H1 (cell line): ENCODE results near the gene APP. TPM values are rescaled to one million over a fixed set of nuclear protein-coding genes. Genes with fewer than 3 reads are reported as not detected.
A peak's percentile ranks its signal among the peaks of the same experiment; 100 is the strongest.

Experiments used
- ATF3 ChIP-seq: IDR thresholded peaks from 2 replicates; pipeline ENCODE4 v1.6.1; 2011; ENCODE audit warnings: low read depth, mild to moderate bottlenecking, low read length; ENCODE audit not compliant: insufficient read depth
- BACH1 ChIP-seq: IDR thresholded peaks from 2 replicates; pipeline ENCODE4 v1.6.1; 2012; ENCODE audit warnings: low read length, improper control_type of control experiment
- BRCA1 ChIP-seq: IDR thresholded peaks from 2 replicates; pipeline ENCODE4 v1.6.1; 2012; ENCODE audit warnings: low read depth, low read length, improper control_type of control experiment
- CBX8 ChIP-seq: fragments of 300-800, 300-1000 bp; sonication (generic); IDR thresholded peaks from 2 replicates; pipeline ENCODE4 v1.7.1; 2016; ENCODE audit warnings: low read depth, low read length, borderline replicate concordance
- CEBPB ChIP-seq: IDR thresholded peaks from 2 replicates; pipeline ENCODE4 v1.6.1; 2012; ENCODE audit warnings: low read depth, low read length
- CHD2 ChIP-seq: IDR thresholded peaks from 2 replicates; pipeline ENCODE4 v1.6.1; 2012; ENCODE audit warnings: low read length, improper control_type of control experiment
- CREB1 ChIP-seq: IDR thresholded peaks from 2 replicates; pipeline ENCODE4 v1.6.1; 2012; ENCODE audit warnings: inconsistent platforms
- CTBP2 ChIP-seq: IDR thresholded peaks from 2 replicates; pipeline ENCODE4 v1.7.0; 2011; ENCODE audit warnings: borderline replicate concordance, mild to moderate bottlenecking, moderate library complexity, mixed read lengths, low read length; ENCODE audit not compliant: insufficient read depth, insufficient read length
- E2F6 ChIP-seq: IDR thresholded peaks from 2 replicates; pipeline ENCODE4 v1.6.1; 2012; ENCODE audit warnings: inconsistent platforms
- EGR1 ChIP-seq: IDR thresholded peaks from 2 replicates; pipeline ENCODE4 v1.6.1; 2011; ENCODE audit warnings: low read depth, low read length, borderline replicate concordance
- MAX ChIP-seq: IDR thresholded peaks from 2 replicates; pipeline ENCODE4 v1.6.1; 2012; ENCODE audit warnings: inconsistent platforms
- NRF1 ChIP-seq: IDR thresholded peaks from 2 replicates; pipeline ENCODE4 v1.6.1; 2011; ENCODE audit warnings: mild to moderate bottlenecking, low read depth, low read length, improper control_type of control experiment
- PHF8 ChIP-seq: fragments of 200-600 bp; sonication (generic); conservative IDR thresholded peaks from 2 replicates; pipeline ENCODE4 v1.7.1; 2012; ENCODE audit warnings: low read depth, mild to moderate bottlenecking, inconsistent platforms, low read length, moderate library complexity
- POLR2AphosphoS5 ChIP-seq: IDR thresholded peaks from 2 replicates; pipeline ENCODE4 v1.6.1; 2011; ENCODE audit warnings: low read depth, low read length
- SAP30 ChIP-seq: fragments of 300-600 bp; sonication (generic); IDR thresholded peaks from 2 replicates; pipeline ENCODE4 v1.7.1; 2012; ENCODE audit warnings: low read length, moderate library complexity, mild to moderate bottlenecking, inconsistent platforms; ENCODE audit not compliant: insufficient read depth, insufficient replicate concordance
- SP2 ChIP-seq: IDR thresholded peaks from 2 replicates; pipeline ENCODE4 v1.6.1; 2012; ENCODE audit warnings: mild to moderate bottlenecking, low read length, inconsistent platforms
- SP4 ChIP-seq: IDR thresholded peaks from 2 replicates; pipeline ENCODE4 v1.6.1; 2012; ENCODE audit warnings: low read length, inconsistent platforms
- polyA plus RNA-seq, 7 experiments: library from polyadenylated mRNA; depleted of rRNA in 3 of 7; stranded (reverse) in 5 of 7; unstranded in 2 of 7; fragments of >200 nt in 5 of 7; fragments of 200-250 nt in 2 of 7; gene quantifications; 1 replicate in 5 of 7; 2 replicates in 1 of 7; 4 replicates in 1 of 7; pipeline versions ENCODE4 v1.2.1 to v1.2.3, GENCODE V29; 2011 to 2013; ENCODE audit warnings: missing spikeins in 2 of 7, mixed read lengths in 2 of 7
- total RNA-seq: library from RNA; stranded (reverse); fragmentation: NEBNext Ultra II Directional; extraction: Animal tissue kit (Norgen Biotek cat#: 25700); gene quantifications from 2 replicates; pipeline ENCODE4 v1.2.1, GENCODE V29; 2021
- TF ChIP-seq, protein P1 (sequence below), 3 experiments: IDR thresholded peaks; 1 replicate in 2 of 3; 2 replicates in 1 of 3; pipeline versions ENCODE4 v1.5.1 to v1.6.1; 2011; ENCODE audit warnings: low read length in 3 of 3, mild to moderate bottlenecking in 3 of 3, inconsistent platforms in 2 of 3, low read depth in 1 of 3, moderate library complexity in 1 of 3; ENCODE audit not compliant: insufficient read depth in 1 of 3; ENCODE audit errors: control extremely low read depth in 1 of 3
- TF ChIP-seq, protein P2 (sequence below): IDR thresholded peaks from 2 replicates; pipeline ENCODE4 v1.6.1; 2011; ENCODE audit warnings: low read length, improper control_type of control experiment

APP gene
- total and polyA plus RNA-seq, 2 of the 8 experiments (the other 6 are each of a cell fraction or from before 2014, with no cell fraction given): 375 to 551 TPM

GRCh38 chr21:26169611-26170470, 729 bp downstream of the APP start (continued):
- TF ChIP-seq, protein P1, sequence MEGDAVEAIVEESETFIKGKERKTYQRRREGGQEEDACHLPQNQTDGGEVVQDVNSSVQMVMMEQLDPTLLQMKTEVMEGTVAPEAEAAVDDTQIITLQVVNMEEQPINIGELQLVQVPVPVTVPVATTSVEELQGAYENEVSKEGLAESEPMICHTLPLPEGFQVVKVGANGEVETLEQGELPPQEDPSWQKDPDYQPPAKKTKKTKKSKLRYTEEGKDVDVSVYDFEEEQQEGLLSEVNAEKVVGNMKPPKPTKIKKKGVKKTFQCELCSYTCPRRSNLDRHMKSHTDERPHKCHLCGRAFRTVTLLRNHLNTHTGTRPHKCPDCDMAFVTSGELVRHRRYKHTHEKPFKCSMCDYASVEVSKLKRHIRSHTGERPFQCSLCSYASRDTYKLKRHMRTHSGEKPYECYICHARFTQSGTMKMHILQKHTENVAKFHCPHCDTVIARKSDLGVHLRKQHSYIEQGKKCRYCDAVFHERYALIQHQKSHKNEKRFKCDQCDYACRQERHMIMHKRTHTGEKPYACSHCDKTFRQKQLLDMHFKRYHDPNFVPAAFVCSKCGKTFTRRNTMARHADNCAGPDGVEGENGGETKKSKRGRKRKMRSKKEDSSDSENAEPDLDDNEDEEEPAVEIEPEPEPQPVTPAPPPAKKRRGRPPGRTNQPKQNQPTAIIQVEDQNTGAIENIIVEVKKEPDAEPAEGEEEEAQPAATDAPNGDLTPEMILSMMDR (IDR thresholded peaks at IDR 0.05; ENCODE audit: control extremely low read depth in 1 of 3, insufficient read depth in 1 of 3, low read depth in 1 of 3, low read length in 3 of 3): no peak
- peak; percentile 67 for TF ChIP-seq SAP30
- TF ChIP-seq, protein P2, sequence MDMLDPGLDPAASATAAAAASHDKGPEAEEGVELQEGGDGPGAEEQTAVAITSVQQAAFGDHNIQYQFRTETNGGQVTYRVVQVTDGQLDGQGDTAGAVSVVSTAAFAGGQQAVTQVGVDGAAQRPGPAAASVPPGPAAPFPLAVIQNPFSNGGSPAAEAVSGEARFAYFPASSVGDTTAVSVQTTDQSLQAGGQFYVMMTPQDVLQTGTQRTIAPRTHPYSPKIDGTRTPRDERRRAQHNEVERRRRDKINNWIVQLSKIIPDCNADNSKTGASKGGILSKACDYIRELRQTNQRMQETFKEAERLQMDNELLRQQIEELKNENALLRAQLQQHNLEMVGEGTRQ: no peak
- TF ChIP-seq EGR1: no peak
- peak; percentile 61; the same call in 1 of the 2 replicates for TF ChIP-seq POLR2AphosphoS5
- no peak for TF ChIP-seq BRCA1
- TF ChIP-seq PHF8: 0 out of 2 replicates have a peak, but pooled peaks have one; percentile 4
- TF ChIP-seq MAX: peak; percentile 49; the same call in 1 of the 2 replicates
- TF ChIP-seq ATF3: no peak
- no peak for TF ChIP-seq NRF1
- no peak for TF ChIP-seq SP4
- TF ChIP-seq CREB1: no peak; the same call in 1 of the 2 replicates
- no peak for TF ChIP-seq CTBP2
- no peak for TF ChIP-seq E2F6
- TF ChIP-seq BACH1: no peak
- TF ChIP-seq SP2: no peak
- TF ChIP-seq CHD2: no peak
- no peak for TF ChIP-seq CBX8
- TF ChIP-seq CEBPB: no peak
